GM21360 (cell line): ENCODE data around the gene CFAP70.
"Not testable (repeated sequence)": the region's sequence is repeated elsewhere in the genome, so short reads cannot be mapped to it uniquely, and the experiment has no call there.

Experiments used
- ATAC-seq: cut with Tn5 transposase; IDR thresholded peaks from one replicate; pipeline ENCODE4 v1.9.1; 2021; ENCODE audit warnings: mild to moderate bottlenecking, moderate library complexity; ENCODE audit not compliant: unreplicated experiment

The CFAP70 gene

GRCh38 chr10:73258612-73259011, 100.1 kb downstream of the CFAP70 start:
- ATAC-seq: not testable (repeated sequence)

- ATAC-seq: no peak
These were observed 105.5 kb downstream of the CFAP70 start for GRCh38 chr10:73253225-73253555.

- peak; percentile 72 for ATAC-seq
These were observed 106.0 kb downstream of the CFAP70 start, which contains the start of gene MRPS16 for GRCh38 chr10:73252445-73253224. MRPS16 (minus strand) TSS chr10:73252644; CDS start chr10:73252482, 162 bp downstream.

GRCh38 chr10:73251683-73252444, 106.8 kb downstream of the CFAP70 start:
- peak; percentile 6 for ATAC-seq

GRCh38 chr10:73248259-73248724, 110.4 kb downstream of the CFAP70 start:
- ATAC-seq: no peak

GRCh38 chr10:73247509-73248258, 111.0 kb downstream of the CFAP70 start:
- ATAC-seq: no peak

GRCh38 chr10:73246646-73247508, 111.8 kb downstream of the CFAP70 start, which contains the start of gene DNAJC9:
DNAJC9 (minus strand) TSS chr10:73247255; CDS start chr10:73247189, 66 bp downstream.
- ATAC-seq: peak; percentile 80

GRCh38 chr10:73246322-73246645, 112.4 kb downstream of the CFAP70 start:
- ATAC-seq: no peak

- no peak for ATAC-seq
These were observed 113.7 kb downstream of the CFAP70 start for GRCh38 chr10:73244866-73245477.

GRCh38 chr10:73239908-73240307, 118.8 kb downstream of the CFAP70 start:
- ATAC-seq: no peak

- no peak for ATAC-seq
These were observed 119.6 kb downstream of the CFAP70 start for GRCh38 chr10:73238990-73239566.

GRCh38 chr10:73234695-73235094, 124.0 kb downstream of the CFAP70 start:
- no peak for ATAC-seq

GRCh38 chr10:73233883-73234282, 124.8 kb downstream of the CFAP70 start:
- ATAC-seq: no peak

- no peak for ATAC-seq
These were observed 125.8 kb downstream of the CFAP70 start for GRCh38 chr10:73232887-73233286.

- ATAC-seq: no peak
These were observed 129.1 kb downstream of the CFAP70 start for GRCh38 chr10:73229567-73229966.

GRCh38 chr10:73228247-73228646, 130.4 kb downstream of the CFAP70 start:
- no peak for ATAC-seq

GRCh38 chr10:73226663-73227062, 132.0 kb downstream of the CFAP70 start:
- ATAC-seq: no peak

- ATAC-seq: no peak
These were observed 133.1 kb downstream of the CFAP70 start for GRCh38 chr10:73225518-73225917.

GRCh38 chr10:73220989-73221388, 137.7 kb downstream of the CFAP70 start:
- no peak for ATAC-seq

GRCh38 chr10:73219384-73219783, 139.3 kb downstream of the CFAP70 start:
- no peak for ATAC-seq
